CD4-positive, CD25-positive, alpha-beta regulatory T cell (primary cell): Measurements from ENCODE around the gene SUPT7L. TPM values are rescaled to one million over a fixed set of nuclear protein-coding genes. Genes with fewer than 3 reads are reported as not detected.
"Not testable (repeated sequence)": the region's sequence is repeated elsewhere in the genome, so short reads cannot be mapped to it uniquely, and the experiment has no call there.

ENCODE experiments used
- ATAC-seq, 2 donors: fragments of 150-1000 bp; cut with Tn5 transposase; one replicate each; pipeline ENCODE4 v1.10.0; 2021; ENCODE audit warnings: low read depth in 2 of 2, moderate number of reproducible peaks in 2 of 2, moderate library complexity in 1 of 2
- DNase-seq, 3 donors: peaks; one replicate each; pipeline versions ENCODE4 v3.0.0 to v3.0.0-alpha.2; 2012 to 2022; ENCODE audit warnings: mixed read lengths in 1 of 3
- H3K27ac ChIP-seq: one replicate; pipeline ENCODE4 v1.7.0; 2013; ENCODE audit warnings: mild to moderate bottlenecking, low read length; ENCODE audit not compliant: insufficient read depth, poor library complexity, severe bottlenecking
- H3K27me3 ChIP-seq: one replicate; pipeline ENCODE4 v1.7.0; 2013; ENCODE audit warnings: low read length; ENCODE audit not compliant: control insufficient read depth, insufficient read depth
- H3K36me3 ChIP-seq: one replicate; pipeline ENCODE4 v1.7.0; 2013; ENCODE audit warnings: mild to moderate bottlenecking, low read length, moderate library complexity; ENCODE audit not compliant: control insufficient read depth, insufficient read depth
- H3K4me1 ChIP-seq: 2 replicates; pipeline ENCODE4 v1.7.0; 2013; ENCODE audit warnings: mild to moderate bottlenecking, low read length; ENCODE audit not compliant: insufficient read depth, control insufficient read depth, poor library complexity, severe bottlenecking
- H3K4me3 ChIP-seq: one replicate; pipeline ENCODE4 v1.7.0; 2013; ENCODE audit warnings: low read depth, mild to moderate bottlenecking, low read length, moderate library complexity
- H3K9me3 ChIP-seq, 2 experiments: 1 replicate in 1 of 2; 2 replicates in 1 of 2; pipeline ENCODE4 v1.7.0; 2013; ENCODE audit warnings: low read length in 2 of 2, mild to moderate bottlenecking in 1 of 2, moderate library complexity in 1 of 2; ENCODE audit not compliant: control insufficient read depth in 2 of 2
- H3K27ac Mint-ChIP-seq, 3 donors: one replicate each; pipeline ENCODE4 v1.8.0; 2020 to 2022; ENCODE audit warnings: mild to moderate bottlenecking in 3 of 3, mixed read lengths in 3 of 3, moderate library complexity in 2 of 3
- H3K27me3 Mint-ChIP-seq: one replicate; pipeline ENCODE4 v1.8.0; 2022; ENCODE audit warnings: mild to moderate bottlenecking, mixed read lengths
- H3K36me3 Mint-ChIP-seq: one replicate; pipeline ENCODE4 v1.8.0; 2020; ENCODE audit warnings: mixed read lengths
- H3K4me1 Mint-ChIP-seq, 4 donors: one replicate each; pipeline ENCODE4 v1.8.0; 2020 to 2022; ENCODE audit warnings: mixed read lengths in 4 of 4, mild to moderate bottlenecking in 1 of 4
- H3K4me3 Mint-ChIP-seq, 4 donors: one replicate each; pipeline ENCODE4 v1.8.0; 2020 to 2022; ENCODE audit warnings: mild to moderate bottlenecking in 4 of 4, mixed read lengths in 4 of 4, moderate library complexity in 3 of 4
- H3K9me3 Mint-ChIP-seq, 7 donors: one replicate each; pipeline ENCODE4 v1.8.0; 2020 to 2022; ENCODE audit warnings: mixed read lengths in 7 of 7, mild to moderate bottlenecking in 3 of 7, moderate library complexity in 2 of 7
- polyA plus RNA-seq, 4 donors: library from polyadenylated mRNA; unstranded; fragments of 300-500 nt; fragmentation: Illumina TruSeq; gene quantifications; one replicate each; pipeline ENCODE4 v1.2.3, GENCODE V29; 2021
- total RNA-seq: library from RNA; stranded (reverse); gene quantifications from one replicate; pipeline ENCODE4 v1.2.3, GENCODE V29; 2022

The SUPT7L gene
- total and polyA plus RNA-seq, 5 donors from 2014 or later = 18.3 to 51.4 (median 21.1) TPM

DNA sequence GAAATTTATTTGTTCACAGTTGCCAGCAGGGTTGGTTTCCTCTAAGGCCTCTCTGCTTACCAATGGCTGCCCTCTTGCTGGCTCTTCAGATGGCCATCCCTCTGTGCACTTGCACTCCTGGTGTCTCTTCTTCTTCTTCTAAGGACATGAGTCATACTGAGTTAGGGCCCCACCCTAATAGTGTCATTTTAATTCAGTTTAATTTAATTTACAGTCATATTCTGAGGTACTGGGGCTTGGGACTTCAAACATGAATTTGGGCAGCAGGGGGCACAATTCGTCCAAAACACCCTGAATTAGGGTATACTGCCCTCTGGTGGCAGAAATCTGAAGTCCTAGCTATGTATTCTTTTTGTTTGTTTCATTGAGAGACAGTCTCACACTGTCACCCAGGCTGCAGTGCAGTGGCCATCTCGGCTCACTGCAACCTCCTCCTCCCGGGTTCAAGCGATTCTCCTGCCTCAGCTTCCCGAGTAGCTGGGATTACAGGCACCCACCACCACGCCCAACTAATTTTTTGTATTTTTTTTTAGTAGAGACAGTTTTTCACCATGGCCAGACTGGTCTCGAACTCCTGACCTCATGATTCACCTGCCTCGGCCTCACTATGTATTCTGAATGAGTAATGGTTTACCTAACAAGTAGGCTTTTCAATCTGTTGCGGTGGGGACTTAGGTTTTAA lies 20.1 kb upstream of the SUPT7L start:
- Mint-ChIP-seq H3K4me1 (peaks cover 5 to 14% (median 10%) of the 10 kb centered on the region in 4 donors), H3K27me3 (no peaks in the 10 kb centered on the region), H3K9me3 (no peaks in the 10 kb centered on the region), H3K36me3 (peaks cover 37% of the 10 kb centered on the region), H3K27ac (peak overlapping the region; percentile 79 to 91 (median 85)), H3K4me3 (no peak overlapping the region)
- DNase-seq (peak; percentile 79 to 96 (median 88)), ATAC-seq (peak; percentile 90 to 92)
- no peaks in the 10 kb centered on the region for H3K9me3 ChIP-seq
- no peaks in the 10 kb centered on the region for H3K27me3 ChIP-seq
- peak overlapping the region; percentile 24 for H3K27ac ChIP-seq
- H3K4me3 ChIP-seq = no peak overlapping the region
- H3K36me3 ChIP-seq = peaks cover 64% of the 10 kb centered on the region
- H3K4me1 ChIP-seq = no peaks in the 10 kb centered on the region

DNA sequence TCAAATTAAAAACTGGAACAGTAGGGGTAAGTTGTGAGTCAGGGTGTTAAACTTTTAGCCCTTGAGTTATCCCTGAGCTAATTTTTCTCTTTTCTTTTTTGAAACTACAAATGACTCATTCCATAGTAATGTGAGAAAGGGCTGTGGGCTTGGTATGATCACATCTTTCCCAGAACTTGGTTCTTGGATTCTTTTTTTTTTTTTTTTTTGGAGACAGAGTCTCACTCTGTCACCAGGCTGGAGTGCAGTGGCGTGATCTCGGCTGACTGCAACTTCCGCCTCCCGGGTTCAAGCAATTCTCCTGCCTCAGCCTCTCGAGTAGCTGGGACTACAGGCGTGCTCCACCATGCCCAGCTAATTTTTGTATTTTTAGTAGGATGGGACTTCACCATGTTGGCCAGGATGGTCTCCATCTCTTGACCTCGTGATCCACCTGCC lies 18.9 kb upstream of the SUPT7L start:
- H3K27ac Mint-ChIP-seq, H3K9me3 Mint-ChIP-seq, H3K4me3 Mint-ChIP-seq, H3K27ac ChIP-seq, H3K9me3 ChIP-seq, DNase-seq, H3K4me3 ChIP-seq, H3K27me3 Mint-ChIP-seq, H3K4me1 ChIP-seq, H3K27me3 ChIP-seq, ATAC-seq: not testable (repeated sequence)
- H3K36me3 Mint-ChIP-seq = peaks cover 39% of the 10 kb centered on the region
- peaks cover 67% of the 10 kb centered on the region for H3K36me3 ChIP-seq
- H3K4me1 Mint-ChIP-seq = peaks cover 9 to 14% (median 10%) of the 10 kb centered on the region in 4 donors

GRCh38 chr2:27681841-27682240 lies 18.4 kb upstream of the SUPT7L start:
- H3K36me3 ChIP-seq = peaks cover 69% of the 10 kb centered on the region
- Mint-ChIP-seq H3K4me3 (no peak overlapping the region), H3K27ac (peak overlapping the region in 1 of 3 donors; percentile 45), H3K9me3 (no peaks in the 10 kb centered on the region), H3K27me3 (no peaks in the 10 kb centered on the region), H3K36me3 (peaks cover 39% of the 10 kb centered on the region), H3K4me1 (peaks cover 9 to 14% (median 10%) of the 10 kb centered on the region in 4 donors)
- H3K4me3 ChIP-seq = no peak overlapping the region
- H3K9me3 ChIP-seq = no peaks in the 10 kb centered on the region
- H3K4me1 ChIP-seq = no peaks in the 10 kb centered on the region
- H3K27ac ChIP-seq = no peak overlapping the region
- ATAC-seq (no peak), DNase-seq (no peak)
- H3K27me3 ChIP-seq = no peaks in the 10 kb centered on the region

DNA sequence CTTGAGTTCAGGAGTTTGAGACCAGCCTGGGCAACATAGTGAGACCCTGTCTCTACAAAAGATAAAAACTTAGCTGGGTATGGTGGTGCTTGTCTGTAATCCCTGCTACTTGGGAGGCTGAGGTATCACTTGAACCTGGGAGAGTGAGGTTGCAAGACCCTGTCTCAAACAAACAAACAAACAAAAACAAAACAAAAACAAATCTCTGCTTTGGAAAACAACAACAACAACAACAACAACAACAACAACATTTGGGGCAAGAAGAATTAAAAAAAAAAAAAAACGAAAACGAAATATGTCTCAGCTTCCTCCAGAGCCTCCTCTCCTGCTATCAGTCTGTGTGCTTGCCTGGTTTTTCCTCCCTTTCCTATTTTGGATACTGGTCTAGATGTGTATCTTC lies 17.2 kb upstream of the SUPT7L start:
- no peak overlapping the region for H3K4me3 ChIP-seq
- no peaks in the 10 kb centered on the region for H3K27me3 ChIP-seq
- ATAC-seq (no peak), DNase-seq (no peak)
- H3K4me1 ChIP-seq = no peaks in the 10 kb centered on the region
- no peak overlapping the region for H3K4me3 Mint-ChIP-seq
- no peak overlapping the region for H3K27ac ChIP-seq
- no peaks in the 10 kb centered on the region for H3K9me3 ChIP-seq
- no peak overlapping the region for H3K27ac Mint-ChIP-seq
- H3K36me3 Mint-ChIP-seq = peaks cover 36% of the 10 kb centered on the region
- no peaks in the 10 kb centered on the region for H3K9me3 Mint-ChIP-seq
- no peaks in the 10 kb centered on the region for H3K27me3 Mint-ChIP-seq
- H3K4me1 Mint-ChIP-seq = peaks cover 9 to 11% (median 10%) of the 10 kb centered on the region in 4 donors
- H3K36me3 ChIP-seq = peaks cover 65% of the 10 kb centered on the region

GRCh38 chr2:27672723-27673486 lies 9.5 kb upstream of the SUPT7L start:
- Mint-ChIP-seq H3K27ac (no peak overlapping the region), H3K36me3 (peaks cover 47% of the 10 kb centered on the region), H3K27me3 (no peaks in the 10 kb centered on the region), H3K4me1 (peaks cover 10 to 27% (median 13%) of the 10 kb centered on the region in 4 donors), H3K9me3 (no peaks in the 10 kb centered on the region), H3K4me3 (no peak overlapping the region)
- no peak for ATAC-seq
- Histone ChIP-seq H3K4me1 (no peaks in the 10 kb centered on the region), H3K4me3 (no peak overlapping the region), H3K27ac (no peak overlapping the region), H3K36me3 (peaks cover 70% of the 10 kb centered on the region), H3K9me3 (no peaks in the 10 kb centered on the region), H3K27me3 (no peaks in the 10 kb centered on the region)
- no peak for DNase-seq

DNA sequence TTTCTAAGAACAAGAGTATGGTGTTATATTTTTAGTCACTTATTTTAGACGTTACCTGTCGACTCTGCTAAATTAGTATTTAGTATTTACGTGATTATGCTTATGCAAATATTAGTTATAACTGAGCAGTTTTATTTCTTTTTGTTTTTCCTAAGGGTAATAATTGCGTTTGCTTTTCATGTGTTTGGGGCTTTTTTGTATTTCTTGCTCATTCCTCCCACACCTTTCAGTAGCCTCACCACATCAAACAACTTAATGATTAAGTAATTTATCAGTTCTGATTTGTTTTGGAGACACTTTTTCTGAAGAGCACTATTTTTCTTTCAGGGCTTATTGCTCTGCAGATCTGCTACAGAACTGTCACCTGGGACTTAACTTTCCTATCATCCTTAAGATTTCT lies 7.8 kb upstream of the SUPT7L start:
- Mint-ChIP-seq H3K9me3 (no peaks in the 10 kb centered on the region), H3K4me1 (peaks cover 15 to 27% (median 21%) of the 10 kb centered on the region in 4 donors), H3K36me3 (peaks cover 51% of the 10 kb centered on the region), H3K4me3 (peak overlapping the region in 1 of 4 donors; percentile 39), H3K27ac (no peak overlapping the region), H3K27me3 (no peaks in the 10 kb centered on the region)
- Histone ChIP-seq H3K9me3 (no peaks in the 10 kb centered on the region), H3K36me3 (peaks cover 65% of the 10 kb centered on the region), H3K4me3 (no peak overlapping the region), H3K27ac (no peak overlapping the region), H3K27me3 (no peaks in the 10 kb centered on the region), H3K4me1 (no peaks in the 10 kb centered on the region)
- ATAC-seq (no peak), DNase-seq (no peak)

DNA sequence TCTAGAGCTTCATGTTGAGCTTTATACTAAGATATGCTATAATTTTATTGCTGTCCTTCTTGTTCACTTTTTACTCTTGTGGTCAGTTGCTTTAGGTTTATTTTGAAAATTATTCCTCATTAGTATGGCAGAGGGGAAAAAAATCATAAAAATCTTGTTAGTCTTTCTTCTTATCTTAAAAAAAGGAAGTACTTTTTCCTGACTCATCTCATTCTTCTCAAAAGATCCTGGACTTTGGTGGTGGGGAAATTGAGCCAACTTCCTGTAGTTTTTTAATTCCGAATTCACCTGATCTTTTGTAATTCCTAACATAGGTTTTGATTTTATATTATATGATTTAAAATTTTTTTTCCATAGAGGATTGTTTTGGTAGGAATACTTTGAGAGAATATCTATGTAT lies 4.0 kb upstream of the SUPT7L start:
- DNase-seq (no peak), ATAC-seq (no peak)
- no peak overlapping the region for H3K4me3 ChIP-seq
- H3K27me3 ChIP-seq = no peaks in the 10 kb centered on the region
- no peaks in the 10 kb centered on the region for H3K9me3 ChIP-seq
- H3K36me3 ChIP-seq = peaks cover 43% of the 10 kb centered on the region
- peaks cover 4% of the 10 kb centered on the region for H3K27me3 Mint-ChIP-seq
- no peak overlapping the region for H3K27ac Mint-ChIP-seq
- peaks cover 31 to 55% (median 36%) of the 10 kb centered on the region in 4 donors for H3K4me1 Mint-ChIP-seq
- peak overlapping the region in 1 of 4 donors; percentile 11 for H3K4me3 Mint-ChIP-seq
- H3K27ac ChIP-seq = no peak overlapping the region
- peaks cover 21% of the 10 kb centered on the region for H3K4me1 ChIP-seq
- H3K9me3 Mint-ChIP-seq = no peaks in the 10 kb centered on the region
- H3K36me3 Mint-ChIP-seq = peaks cover 36% of the 10 kb centered on the region
